NCI-H748 (cell line): ENCODE data around the gene B3GNT7.
"Not testable (repeated sequence)": the region's sequence is repeated elsewhere in the genome, so short reads cannot be mapped to it uniquely, and the experiment has no call there.

Experiments used
- DNase-seq: peaks from one replicate; lab custom pipeline; 2025; ENCODE audit not compliant: unreplicated experiment; lab: John Stamatoyannopoulos, UW

The B3GNT7 gene, protein sequence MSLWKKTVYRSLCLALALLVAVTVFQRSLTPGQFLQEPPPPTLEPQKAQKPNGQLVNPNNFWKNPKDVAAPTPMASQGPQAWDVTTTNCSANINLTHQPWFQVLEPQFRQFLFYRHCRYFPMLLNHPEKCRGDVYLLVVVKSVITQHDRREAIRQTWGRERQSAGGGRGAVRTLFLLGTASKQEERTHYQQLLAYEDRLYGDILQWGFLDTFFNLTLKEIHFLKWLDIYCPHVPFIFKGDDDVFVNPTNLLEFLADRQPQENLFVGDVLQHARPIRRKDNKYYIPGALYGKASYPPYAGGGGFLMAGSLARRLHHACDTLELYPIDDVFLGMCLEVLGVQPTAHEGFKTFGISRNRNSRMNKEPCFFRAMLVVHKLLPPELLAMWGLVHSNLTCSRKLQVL

DNA sequence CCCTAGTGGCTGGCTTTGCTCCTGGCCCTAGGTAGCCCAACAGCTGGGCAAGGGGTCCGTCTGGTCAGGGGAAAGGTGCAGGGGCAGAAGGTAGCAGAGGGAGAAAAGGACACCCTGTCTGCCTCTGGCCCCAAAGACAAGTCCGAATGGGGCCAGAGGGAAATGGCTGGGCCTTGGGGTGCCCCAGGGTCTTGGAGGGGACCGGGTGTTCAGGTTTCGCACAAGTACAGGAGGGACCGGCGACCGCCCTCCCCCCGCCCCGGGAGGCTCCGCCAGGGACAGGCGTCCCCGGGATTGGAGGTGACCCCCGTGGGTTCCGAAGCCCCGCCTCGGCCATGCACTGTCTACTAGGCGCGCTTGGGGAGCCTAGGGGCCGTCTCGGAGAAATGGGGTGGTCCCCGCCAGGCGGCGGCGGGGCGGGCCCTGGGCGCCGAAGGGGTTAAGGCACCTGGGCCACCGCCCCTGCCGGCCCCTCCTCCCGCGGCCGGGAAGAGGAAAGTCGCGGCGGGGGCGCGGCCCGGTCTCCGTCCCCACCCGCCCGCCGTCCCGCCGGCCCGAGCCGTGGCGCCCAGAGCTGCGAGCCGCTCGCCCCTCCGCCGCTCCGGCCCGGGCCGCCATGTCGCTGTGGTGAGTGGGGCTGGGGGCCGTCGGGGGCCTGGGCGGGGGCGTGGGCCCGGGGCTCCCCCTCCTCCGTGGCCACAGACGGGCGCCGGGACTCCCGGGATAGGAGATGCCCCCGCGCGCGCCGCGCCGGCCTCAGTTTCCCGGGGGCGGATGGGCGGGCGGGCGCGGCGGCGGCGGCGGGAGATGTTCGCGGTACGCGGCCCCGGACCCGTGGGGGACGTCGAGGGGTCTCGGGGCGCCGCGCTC is at the start of gene B3GNT7:
Gene B3GNT7 (plus strand): TSS at position 523 of the 870 bp plus-strand sequence. CDS start 94 bp downstream, at position 617.
- peak; percentile 35 for DNase-seq

DNA sequence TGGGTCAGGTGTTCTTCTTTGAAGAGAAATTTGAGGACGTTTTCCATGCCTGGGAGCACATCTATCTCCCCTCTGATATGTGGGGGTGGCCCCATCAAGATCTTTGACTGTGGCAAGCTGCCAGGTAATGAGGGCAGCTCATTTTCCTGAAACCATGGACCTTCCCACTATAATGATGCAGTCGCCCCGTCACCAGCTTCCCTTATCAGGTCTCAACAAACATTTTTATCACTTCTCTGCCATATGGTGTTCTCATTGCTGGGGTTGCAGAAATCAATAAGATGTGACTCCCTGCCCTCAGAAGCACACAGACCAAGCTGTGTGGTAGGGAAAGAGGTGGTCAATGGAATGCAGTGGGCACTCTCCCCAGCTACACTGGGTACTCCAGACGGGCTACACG is 48.4 kb upstream of the B3GNT7 start:
- no peak for DNase-seq

DNA sequence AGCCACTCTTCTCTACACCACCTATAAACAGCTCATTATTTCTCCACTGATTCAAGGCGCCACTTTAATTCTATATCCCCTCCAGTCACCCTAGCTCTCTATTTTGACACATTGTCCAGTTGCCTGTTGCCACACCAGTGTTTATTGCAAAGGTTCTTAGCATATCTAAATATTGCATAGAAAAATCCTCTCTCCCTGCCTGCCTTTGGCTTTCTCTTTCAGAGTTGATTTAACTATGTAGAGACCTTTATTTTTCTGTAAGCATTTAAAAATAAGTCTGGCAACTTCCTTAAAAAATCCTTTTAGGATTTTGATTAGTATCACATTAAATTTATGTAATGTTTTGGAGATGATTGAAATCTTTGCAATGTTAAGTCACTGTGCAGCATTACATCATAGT is 47.9 kb upstream of the B3GNT7 start:
- no peak for DNase-seq

DNA sequence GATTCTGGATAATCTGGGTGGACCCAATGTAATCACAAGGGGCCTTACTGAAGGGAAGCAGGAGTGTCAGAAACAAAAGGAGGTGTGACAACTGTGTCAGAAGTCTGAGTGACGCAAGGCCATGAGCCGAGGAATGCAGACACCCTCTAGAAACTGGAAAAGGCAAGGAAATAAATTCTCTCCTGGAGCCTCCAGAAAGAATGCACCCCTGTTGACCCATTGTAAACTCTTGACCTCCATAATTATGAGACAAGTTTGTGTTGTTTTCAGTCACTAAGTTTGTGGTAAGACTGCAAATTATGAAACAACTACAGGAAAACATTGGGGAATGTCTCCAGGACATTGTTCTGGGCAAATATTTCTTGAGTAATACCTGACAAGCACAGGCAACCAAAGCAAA is 47.3 kb upstream of the B3GNT7 start:
- no peak for DNase-seq

DNA sequence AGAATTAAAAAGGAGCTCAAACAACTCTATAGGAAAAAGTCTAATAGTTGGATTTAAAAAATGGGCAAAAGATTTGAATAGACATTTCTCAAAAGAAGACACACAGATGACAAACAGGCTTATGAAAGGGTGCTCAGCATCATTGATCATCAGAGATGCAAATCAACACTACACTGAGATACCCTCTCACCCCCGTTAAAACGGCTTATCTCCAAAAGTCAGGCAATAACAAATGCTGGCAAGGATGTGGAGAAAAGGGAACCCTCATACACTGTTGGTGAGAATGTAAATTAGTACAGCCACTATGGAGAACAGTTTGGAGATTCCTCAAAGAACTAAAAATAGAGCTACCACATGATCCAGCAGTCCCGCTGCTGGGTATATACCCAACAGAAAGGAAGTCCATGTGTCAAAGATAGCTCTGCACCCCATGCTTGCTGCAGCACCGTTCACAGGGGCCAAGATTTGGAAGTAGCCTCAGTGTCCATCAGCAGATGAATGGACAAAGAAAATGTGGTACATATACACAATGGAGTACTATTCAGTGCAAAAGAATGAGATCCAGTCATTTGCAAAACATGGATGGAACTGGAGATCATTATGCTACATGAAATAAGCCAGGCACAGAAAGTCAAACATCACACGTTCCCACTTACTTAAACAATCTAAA is 46.7 kb upstream of the B3GNT7 start:
- no peak for DNase-seq

DNA sequence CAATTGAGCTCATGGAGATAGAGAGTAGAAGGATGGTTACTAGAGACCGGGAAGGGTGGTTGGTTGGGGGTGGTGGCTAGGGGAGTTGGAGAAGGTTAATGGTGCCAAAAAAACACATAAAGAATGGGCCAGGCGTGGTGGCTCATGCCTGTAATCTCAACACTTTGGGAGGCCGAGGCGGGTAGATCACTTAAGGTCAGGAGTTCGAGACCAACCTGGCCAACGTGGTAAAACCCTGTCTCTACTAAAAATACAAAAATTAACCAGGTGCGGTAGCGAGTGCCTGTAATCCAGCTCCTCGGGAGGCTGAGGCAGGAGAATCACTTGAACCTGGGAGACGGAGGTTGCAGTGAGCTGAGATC is 46.2 kb upstream of the B3GNT7 start:
- DNase-seq: not testable (repeated sequence)

DNA sequence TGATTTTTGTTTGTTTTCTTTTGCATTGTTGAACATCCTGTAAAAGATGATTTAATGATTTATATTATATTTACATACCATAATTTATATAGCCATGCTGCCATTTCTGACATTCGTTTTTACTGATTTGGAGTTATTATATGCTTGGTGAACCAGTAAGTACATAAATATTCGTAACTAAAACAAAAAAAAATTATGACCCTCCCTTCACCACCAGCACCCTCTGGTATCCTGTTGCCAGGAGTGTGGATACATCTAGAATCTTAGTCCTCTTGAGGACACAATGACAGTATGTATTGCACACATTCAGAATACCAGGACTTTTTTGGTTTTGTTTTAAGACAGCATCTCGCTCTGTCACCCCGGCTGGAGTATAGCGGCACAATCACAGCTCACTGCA is 43.9 kb upstream of the B3GNT7 start:
- DNase-seq: no peak

DNA sequence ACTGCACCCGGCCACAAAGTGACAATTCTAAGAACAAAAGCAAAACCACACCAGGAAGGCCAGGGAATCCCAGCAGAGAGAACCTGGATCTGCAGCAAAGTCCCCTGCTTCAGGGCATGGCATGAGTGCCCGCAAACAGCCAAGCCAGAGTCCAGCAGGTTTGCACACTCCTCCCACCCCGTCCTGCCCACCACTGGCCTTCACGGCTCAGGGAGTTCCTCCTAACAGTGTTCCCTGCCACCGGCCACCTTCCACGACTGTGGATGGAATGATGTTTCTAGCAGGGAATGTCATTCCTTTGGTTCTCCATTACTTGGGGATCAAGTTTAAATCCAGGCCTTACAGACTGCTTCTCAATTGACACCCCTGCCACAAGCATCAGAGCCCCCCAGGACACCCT is 42.0 kb upstream of the B3GNT7 start:
- no peak for DNase-seq

DNA sequence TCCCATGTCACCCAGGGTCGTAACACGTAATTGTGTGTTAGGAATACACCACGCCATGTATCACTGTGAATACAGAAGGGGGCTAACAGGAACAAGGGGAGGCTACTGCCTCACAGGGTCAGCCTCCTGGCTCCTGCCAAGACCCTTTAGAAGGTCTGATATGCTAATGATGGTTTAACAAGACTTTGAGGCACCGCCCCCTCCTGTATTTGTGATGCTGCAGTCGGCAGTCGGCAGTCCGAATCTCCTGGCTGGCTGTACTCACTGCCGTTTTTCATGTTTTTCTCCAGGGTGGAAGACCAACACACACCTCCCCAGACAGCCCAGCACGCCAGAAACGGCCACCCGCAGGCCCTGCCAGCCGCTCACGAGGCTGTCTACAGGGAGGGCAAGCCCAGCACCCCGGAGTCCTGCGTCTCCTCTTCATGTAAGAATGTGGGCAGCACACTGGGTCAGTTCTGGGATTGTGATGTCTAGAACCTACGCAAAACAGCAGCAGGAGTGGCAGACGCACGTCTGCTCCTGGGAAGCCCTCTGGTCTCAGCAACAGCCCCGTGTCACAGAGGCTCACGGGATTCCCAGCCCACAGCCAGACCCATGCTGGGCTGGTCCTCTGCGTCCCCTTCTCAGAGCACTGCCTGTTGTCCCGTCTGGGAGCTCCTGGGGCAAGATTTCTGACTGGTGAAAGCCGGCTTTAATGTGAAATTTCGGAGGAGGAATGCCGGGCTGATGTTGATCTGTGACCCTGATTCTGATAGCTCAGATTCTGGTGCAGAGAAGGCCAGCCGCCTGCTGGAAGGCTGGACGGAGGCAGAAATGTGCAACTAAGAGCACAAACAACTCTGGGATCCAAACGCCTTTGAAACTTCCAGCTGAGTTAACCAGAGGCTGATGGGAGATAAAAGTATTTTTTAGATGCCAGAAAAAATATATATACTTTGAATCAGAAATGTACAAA is 39.7 kb upstream of the B3GNT7 start:
- no peak for DNase-seq

DNA sequence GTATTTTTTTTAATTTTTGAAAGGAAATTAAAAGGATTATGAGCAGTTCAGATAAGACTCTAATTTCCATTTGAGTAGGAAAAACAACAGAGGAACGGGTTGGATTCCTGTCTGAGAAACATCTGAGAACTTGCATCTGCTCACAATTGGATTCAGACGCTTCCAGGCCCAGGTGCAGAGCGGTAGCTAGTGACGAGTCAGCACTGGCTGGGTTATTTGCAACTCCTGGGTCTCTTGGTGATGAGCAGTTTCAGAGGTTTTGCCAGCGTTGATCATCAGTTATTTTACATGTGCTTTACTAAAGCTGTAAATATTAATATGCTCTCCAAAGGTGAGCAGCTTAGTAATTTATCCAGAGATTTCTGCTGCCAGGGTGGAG is 39.1 kb upstream of the B3GNT7 start:
- DNase-seq: no peak

DNA sequence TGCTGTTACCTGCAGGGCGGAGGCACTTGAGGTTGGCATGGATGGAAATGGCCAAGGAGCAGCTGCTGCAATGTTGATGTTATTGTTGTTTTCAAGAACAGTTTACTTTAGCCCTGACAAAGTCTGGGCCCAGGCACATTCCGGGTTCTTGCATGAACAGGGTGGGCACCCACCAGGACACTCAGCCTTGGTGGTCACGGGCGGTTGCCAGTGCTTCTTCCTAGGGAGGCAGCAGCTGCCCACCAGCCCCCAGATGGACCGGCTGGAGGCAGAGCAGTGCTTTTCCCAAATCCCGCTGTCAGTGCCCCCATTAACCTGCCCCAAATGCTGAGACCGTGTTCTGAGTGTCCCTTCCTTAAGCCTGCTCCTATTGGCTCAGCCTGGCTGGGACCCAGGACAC is 38.5 kb upstream of the B3GNT7 start:
- DNase-seq: no peak

DNA sequence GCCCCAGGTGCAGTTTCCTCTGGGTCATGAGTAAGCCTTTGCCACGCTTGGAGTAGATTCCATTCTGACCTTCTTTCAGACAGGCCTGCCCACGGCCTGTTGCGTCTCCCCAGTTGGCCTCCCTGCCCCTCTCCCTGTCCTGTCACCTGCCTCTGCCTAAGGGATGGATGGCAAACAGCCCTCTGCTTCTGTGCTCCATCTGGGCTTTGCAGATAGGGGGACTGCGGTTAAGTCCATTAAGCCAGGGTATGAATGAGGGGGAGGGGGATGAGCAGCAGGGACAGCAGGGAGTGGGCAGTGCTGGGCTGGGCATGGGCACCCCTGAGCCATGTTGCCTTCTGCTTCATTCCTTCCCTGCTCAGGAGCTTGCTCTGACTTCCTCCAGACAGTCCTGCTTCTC is 37.6 kb upstream of the B3GNT7 start:
- no peak for DNase-seq

DNA sequence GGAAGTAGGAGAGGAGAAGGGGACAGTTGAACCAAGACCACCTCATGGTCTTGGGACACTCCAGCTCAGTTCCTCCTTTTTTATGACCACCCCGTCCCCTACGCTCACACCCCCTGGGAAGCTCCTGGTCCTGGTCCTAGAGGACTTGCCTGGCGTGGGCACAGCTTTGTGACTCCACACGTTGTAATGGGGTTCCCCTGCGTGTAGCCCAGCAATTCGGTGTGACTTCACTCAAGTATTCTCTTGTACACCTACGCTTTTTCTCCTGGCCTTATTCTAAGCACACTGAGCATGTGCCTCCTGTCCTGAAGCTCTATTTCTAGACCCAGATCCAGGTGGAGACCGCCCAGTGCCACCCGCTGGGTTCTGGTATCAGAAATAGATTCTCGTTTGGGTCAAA is 36.1 kb upstream of the B3GNT7 start:
- no peak for DNase-seq

DNA sequence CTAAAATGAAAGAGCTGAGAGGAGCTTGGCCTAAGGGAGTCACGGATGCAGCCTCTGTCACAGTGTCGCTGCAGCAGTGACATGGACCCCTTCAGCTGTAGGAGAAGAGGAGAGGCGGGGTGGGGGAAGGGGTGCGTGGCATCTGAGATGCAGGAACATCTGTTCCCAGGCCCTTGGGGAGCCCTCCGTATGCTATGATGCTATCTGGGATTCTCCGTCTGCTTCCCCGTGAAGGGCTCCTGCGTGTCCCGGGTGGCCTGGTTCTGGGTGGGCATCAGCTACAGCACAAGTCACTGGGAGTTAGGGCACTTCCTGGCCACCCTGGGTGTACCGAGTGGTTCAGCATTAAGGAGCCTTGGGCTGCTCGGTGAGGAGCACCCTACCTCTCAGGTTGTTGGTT is 35.6 kb upstream of the B3GNT7 start:
- no peak for DNase-seq

DNA sequence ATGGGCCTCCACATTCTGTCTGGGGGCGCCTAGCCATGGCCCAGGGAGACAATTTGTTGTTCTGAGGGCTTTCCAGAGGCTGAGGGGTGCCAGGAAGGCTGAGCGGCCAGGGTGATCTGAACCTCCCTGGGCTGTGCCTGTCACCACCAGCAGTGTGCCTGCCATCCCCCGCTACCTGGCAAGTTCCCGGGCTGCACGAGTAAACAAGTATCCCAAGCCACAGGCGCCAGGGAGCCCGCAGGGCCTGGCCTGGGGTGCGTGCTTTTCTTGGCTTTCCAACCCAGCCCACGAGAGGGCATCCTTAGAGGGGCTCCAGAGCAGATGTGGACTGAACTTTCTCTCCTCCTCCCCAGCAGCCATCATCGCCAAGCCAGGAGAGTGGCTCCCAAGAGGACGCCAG is 35.1 kb upstream of the B3GNT7 start:
- no peak for DNase-seq

DNA sequence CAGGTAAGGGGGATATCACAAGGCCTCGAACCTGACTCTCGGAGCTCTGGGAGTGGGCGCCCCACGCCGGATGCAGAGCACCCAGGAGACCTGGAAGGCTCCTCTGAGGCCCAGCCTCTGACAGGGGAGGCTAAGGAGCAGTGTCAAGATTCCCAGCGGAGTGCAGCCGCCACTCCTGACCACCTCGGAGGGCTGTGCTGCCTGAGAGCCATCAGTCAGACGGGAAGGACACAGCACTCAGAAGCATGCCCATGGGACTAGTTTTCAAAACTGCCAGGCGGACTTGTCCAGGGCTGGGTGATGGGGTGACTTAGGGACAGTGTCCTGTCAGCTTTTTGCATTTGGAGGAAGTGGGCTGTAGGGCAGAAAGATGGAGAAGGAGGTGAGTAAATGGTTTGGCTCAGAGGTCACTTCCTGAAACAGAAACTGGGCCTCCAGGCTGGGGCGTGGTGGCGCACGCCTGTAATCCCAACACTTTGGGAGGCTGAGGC is 34.6 kb upstream of the B3GNT7 start:
- no peak for DNase-seq

DNA sequence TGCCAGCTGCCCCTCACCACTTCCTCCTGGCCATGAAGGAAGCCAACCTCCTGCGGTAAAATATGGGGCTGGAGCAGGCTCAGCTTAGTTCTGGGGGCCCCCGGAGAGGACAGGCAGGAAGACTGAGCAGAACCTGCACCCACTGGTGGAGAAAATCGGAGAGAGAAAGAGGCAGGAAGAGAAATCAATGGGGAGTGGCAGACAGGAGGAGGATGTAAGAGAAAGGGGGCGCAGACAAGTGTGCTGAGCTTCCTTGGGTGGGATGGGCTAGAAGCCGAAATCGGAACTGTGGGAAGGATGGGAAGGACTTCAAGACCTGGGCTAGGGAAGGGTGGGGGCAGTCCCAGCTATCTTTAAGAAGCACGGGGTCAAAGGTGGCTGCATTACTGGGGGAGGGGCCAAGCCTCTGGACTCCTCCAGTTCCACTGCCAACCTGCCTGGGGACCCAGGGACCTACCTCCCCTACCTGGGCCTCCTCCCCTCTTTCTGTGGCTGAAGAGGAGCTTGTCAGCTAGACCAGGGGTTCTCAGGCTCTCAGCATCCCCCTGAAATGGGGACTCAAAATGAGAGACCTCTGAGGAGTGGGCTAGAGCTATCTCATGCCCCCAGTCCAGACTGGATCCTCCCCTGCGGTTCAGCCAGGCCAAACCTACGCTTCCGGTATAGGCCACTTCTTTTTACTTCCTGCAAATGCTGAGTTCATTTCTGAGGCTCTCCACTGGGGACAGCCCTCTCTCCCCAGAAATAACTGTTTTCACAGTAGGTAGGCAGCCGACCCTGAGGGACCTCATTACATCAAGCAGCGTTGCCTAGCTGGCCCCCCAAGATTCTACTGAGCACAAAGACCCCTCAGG is 33.6 kb upstream of the B3GNT7 start:
- no peak for DNase-seq

DNA sequence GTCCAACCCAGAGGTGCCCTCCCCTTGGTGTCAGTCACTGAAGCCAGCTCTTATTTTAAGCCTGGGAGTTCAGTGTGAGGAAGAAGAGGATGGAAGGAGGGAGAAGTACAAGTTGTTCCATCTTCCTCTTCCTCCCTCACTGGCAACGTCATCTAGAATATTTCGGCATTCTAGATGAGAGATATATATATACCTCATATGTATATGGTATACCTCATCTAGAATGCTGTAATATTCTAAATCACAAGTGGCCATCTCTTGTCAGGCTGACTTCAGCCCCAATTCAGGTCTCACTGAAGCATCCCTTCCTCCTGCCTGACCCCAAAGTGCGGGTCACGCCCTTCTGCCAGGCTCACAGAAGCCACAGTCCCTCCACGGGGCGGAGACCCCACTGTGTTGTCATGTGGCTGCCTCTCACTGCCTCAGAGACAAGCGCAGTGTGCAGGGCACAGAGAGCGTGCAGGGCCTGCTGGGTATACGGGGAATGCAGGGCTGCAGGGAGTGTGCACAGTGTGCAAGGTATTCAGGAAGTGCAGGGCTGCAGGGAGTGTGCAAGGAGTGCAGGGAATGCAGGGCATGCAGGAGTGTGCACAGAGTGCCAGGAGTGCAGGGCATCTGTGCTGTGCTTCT is 32.8 kb upstream of the B3GNT7 start:
- DNase-seq: no peak

DNA sequence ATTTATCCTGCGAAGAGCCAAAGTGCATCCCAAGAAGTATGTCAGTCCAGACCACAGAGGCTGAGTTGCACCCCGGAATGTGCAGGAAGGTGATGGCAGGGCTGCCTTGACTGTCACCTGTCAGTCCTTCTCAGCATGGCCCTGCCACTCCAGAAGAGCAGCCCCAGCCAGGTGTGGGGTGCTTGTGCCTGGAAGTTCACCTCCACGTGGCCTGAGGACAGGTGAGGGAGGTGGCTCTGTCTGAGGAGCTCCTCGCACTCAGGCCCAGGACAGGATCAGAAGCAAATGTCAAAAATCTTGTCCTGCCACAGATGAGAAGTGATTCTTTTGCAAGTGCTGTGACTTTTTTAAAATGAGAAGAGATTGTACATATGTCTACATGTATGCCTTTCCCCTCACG is 31.4 kb upstream of the B3GNT7 start:
- no peak for DNase-seq
